ENCODE results near the gene CNIH4. TPM values are rescaled to one million over a fixed set of nuclear protein-coding genes. Genes with fewer than 3 reads are reported as not detected.
"Not testable (repeated sequence)": the region's sequence is repeated elsewhere in the genome, so short reads cannot be mapped to it uniquely, and the experiment has no call there.

CNIH4 gene
- total RNA-seq, 1 experiment from 2014 or later, result 77.8 TPM

- H3K27me3 Mint-ChIP-seq (ENCODE audit: low read depth), result peaks cover 3% of the 10 kb centered on the region
- peaks cover 15% of the 10 kb centered on the region for H3K4me1 Mint-ChIP-seq
- no peak overlapping the region for H3K4me3 Mint-ChIP-seq
- TF ChIP-seq ZNF317 (CRISPR knock-in tag; IDR thresholded peaks at IDR 0.05; ENCODE audit: borderline replicate concordance, low read depth) (peak; percentile 100), ATF1 (CRISPR knock-in tag; IDR thresholded peaks at IDR 0.05) (no peak)
- H3K36me3 Mint-ChIP-seq, result peaks cover 33% of the 10 kb centered on the region
- no peak overlapping the region for H3K27ac Mint-ChIP-seq
- DNase-seq (ENCODE audit: low spot score) (no peak), ATAC-seq (no peak)
- H3K9me3 Mint-ChIP-seq, result peaks cover 38% of the 10 kb centered on the region
- ChIA-PET POLR2A (no interaction called here), CTCF (interaction anchor here (1.2 kb wide), 1 partner anchor 227 kb away, joined by 3 read pairs; no protein-coding TSS in a partner anchor)
Observed at GRCh38 chr1:224343679-224344078, 13.0 kb upstream of the CNIH4 start.

- Mint-ChIP-seq H3K27me3 (ENCODE audit: low read depth) (peaks cover 7% of the 10 kb centered on the region), H3K4me3 (no peak overlapping the region), H3K27ac (no peak overlapping the region), H3K9me3 (peaks cover 31% of the 10 kb centered on the region), H3K4me1 (no peaks in the 10 kb centered on the region), H3K36me3 (peaks cover 32% of the 10 kb centered on the region)
- TF ChIP-seq TP53 (CRISPR knock-in tag; IDR thresholded peaks at IDR 0.05) (no peak), ATF6 (CRISPR knock-in tag; IDR thresholded peaks at IDR 0.05) (no peak), GTF2I (CRISPR knock-in tag; conservative IDR thresholded peaks at IDR 0.05) (no peak), ZNF396 (CRISPR knock-in tag; IDR thresholded peaks at IDR 0.05; ENCODE audit: borderline replicate concordance) (no peak), NFATC4 (CRISPR knock-in tag; IDR thresholded peaks at IDR 0.05) (no peak), PRRX2 (CRISPR knock-in tag; IDR thresholded peaks at IDR 0.05) (no peak), SP1 (CRISPR knock-in tag; conservative IDR thresholded peaks at IDR 0.05) (no peak), E2F5 (CRISPR knock-in tag; IDR thresholded peaks at IDR 0.05) (no peak), ZNF219 (CRISPR knock-in tag; IDR thresholded peaks at IDR 0.05; ENCODE audit: borderline replicate concordance) (no peak), KAT7 (CRISPR knock-in tag; IDR thresholded peaks at IDR 0.05; ENCODE audit: borderline replicate concordance) (no peak), GRHL2 (CRISPR knock-in tag; IDR thresholded peaks at IDR 0.05; ENCODE audit: insufficient replicate concordance, severe bottlenecking) (no peak), NR2C2 (CRISPR knock-in tag; IDR thresholded peaks at IDR 0.05) (no peak), ZNF121 (CRISPR knock-in tag; IDR thresholded peaks at IDR 0.05) (no peak), ARID4B (CRISPR knock-in tag; IDR thresholded peaks at IDR 0.05; ENCODE audit: borderline replicate concordance) (no peak), EMX1 (CRISPR knock-in tag; IDR thresholded peaks at IDR 0.05) (no peak), ZNF317 (CRISPR knock-in tag; IDR thresholded peaks at IDR 0.05; ENCODE audit: borderline replicate concordance, low read depth) (no peak), CTCF (IDR thresholded peaks at IDR 0.05) (no peak), ZSCAN18 (CRISPR knock-in tag; IDR thresholded peaks at IDR 0.05) (no peak), JAZF1 (CRISPR knock-in tag; IDR thresholded peaks at IDR 0.05) (no peak)
- ChIA-PET POLR2A (no interaction called here), CTCF (no interaction called here)
- no peak for ATAC-seq
- no peak for DNase-seq (ENCODE audit: low spot score)
Observed at GRCh38 chr1:224348137-224348536, 8.5 kb upstream of the CNIH4 start.

GRCh38 chr1:224349716-224350115 is 7.0 kb upstream of the CNIH4 start:
- H3K27me3 Mint-ChIP-seq (ENCODE audit: low read depth); POLR2A ChIA-PET; H3K4me3 Mint-ChIP-seq; DNase-seq (ENCODE audit: low spot score); ATAC-seq; CTCF ChIA-PET; H3K27ac Mint-ChIP-seq; H3K4me1 Mint-ChIP-seq: not testable (repeated sequence)
- Mint-ChIP-seq H3K9me3 (peaks cover 20% of the 10 kb centered on the region), H3K36me3 (peaks cover 17% of the 10 kb centered on the region)

- CTCF ChIA-PET; ATAC-seq; DNase-seq (ENCODE audit: low spot score); H3K4me3 Mint-ChIP-seq; H3K27me3 Mint-ChIP-seq (ENCODE audit: low read depth); H3K4me1 Mint-ChIP-seq; H3K27ac Mint-ChIP-seq; POLR2A ChIA-PET: not testable (repeated sequence)
- H3K9me3 Mint-ChIP-seq, result peaks cover 17% of the 10 kb centered on the region
- H3K36me3 Mint-ChIP-seq, result peaks cover 13% of the 10 kb centered on the region
Observed at GRCh38 chr1:224352436-224353085, 4.1 kb upstream of the CNIH4 start.
